ENCODE data around the gene CMC1.
"Not testable (repeated sequence)": the region's sequence is repeated elsewhere in the genome, so short reads cannot be mapped to it uniquely, and the experiment has no call there.

CMC1 gene

GRCh38 chr3:28253040-28253715 lies 11.8 kb downstream of the CMC1 start:
- DNase-seq (ENCODE audit: low read depth, low spot score): no peak
- Histone ChIP-seq H3K9me3 (ENCODE audit: low read depth, low read length) (no peaks in the 10 kb centered on the region), H3K27ac (no peak overlapping the region), H3K4me3 (no peak overlapping the region), H3K36me3 (ENCODE audit: insufficient read depth, low read length) (no peaks in the 10 kb centered on the region), H3K9ac (ENCODE audit: insufficient read length) (no peak overlapping the region)
- TF ChIP-seq EZH2 (IDR thresholded peaks at IDR 0.05) (no peak), FOXP2 (optimal IDR thresholded peaks at IDR 0.05; ENCODE audit: control extremely low read depth, extremely low read length, insufficient read depth) (no peak), POLR2AphosphoS5 (IDR thresholded peaks at IDR 0.05; ENCODE audit: borderline replicate concordance, low read depth, low read length) (no peak)

DNA sequence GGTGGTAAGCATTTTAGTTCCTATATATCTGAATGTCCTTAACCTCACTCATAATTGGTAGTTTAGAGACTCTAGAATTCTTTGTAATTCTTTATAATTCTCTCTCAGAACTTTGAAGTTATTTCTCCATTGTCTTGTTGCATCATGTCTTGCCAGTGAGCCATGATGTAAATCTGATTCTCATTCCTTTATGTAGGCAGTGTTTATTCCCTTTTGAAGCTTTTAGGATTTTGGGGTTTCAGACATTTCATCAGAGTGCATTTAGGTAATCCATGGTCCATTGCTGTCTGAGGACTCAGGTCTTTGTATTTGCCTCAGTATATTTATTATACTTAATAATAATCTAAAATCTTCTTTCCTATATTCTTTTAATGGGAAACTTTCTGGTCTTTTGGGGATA lies 20.6 kb downstream of the CMC1 start:
- Histone ChIP-seq H3K27ac (no peak overlapping the region), H3K9me3 (ENCODE audit: low read depth, low read length) (no peaks in the 10 kb centered on the region), H3K9ac (ENCODE audit: insufficient read length) (no peak overlapping the region), H3K36me3 (ENCODE audit: insufficient read depth, low read length) (no peaks in the 10 kb centered on the region), H3K4me3 (no peak overlapping the region)
- TF ChIP-seq EZH2 (IDR thresholded peaks at IDR 0.05) (no peak), POLR2AphosphoS5 (IDR thresholded peaks at IDR 0.05; ENCODE audit: borderline replicate concordance, low read depth, low read length) (no peak), FOXP2 (optimal IDR thresholded peaks at IDR 0.05; ENCODE audit: control extremely low read depth, extremely low read length, insufficient read depth) (no peak)
- DNase-seq (ENCODE audit: low read depth, low spot score): no peak

DNA sequence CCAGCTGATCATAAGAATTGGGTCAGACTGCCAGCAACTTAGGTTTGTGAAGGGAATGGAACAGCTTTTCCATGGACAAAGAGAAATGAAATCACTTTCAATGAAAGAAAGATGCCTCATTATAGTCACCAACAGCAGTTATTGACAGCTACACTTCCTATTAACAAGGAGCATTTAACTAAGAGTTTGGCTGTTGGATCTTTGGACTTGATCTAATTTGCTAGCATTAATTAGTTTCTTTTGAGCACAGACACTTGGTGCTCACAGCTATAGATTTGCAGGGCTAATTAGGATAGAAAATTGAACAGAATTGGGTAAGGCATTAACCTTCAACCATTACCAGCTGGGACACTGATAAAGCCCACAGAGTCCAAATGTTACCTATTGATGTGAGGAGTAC lies 24.2 kb downstream of the CMC1 start:
- TF ChIP-seq EZH2 (IDR thresholded peaks at IDR 0.05) (no peak), FOXP2 (optimal IDR thresholded peaks at IDR 0.05; ENCODE audit: control extremely low read depth, extremely low read length, insufficient read depth) (no peak), POLR2AphosphoS5 (IDR thresholded peaks at IDR 0.05; ENCODE audit: borderline replicate concordance, low read depth, low read length) (no peak)
- Histone ChIP-seq H3K4me3 (no peak overlapping the region), H3K27ac (no peak overlapping the region), H3K9me3 (ENCODE audit: low read depth, low read length) (no peaks in the 10 kb centered on the region), H3K36me3 (ENCODE audit: insufficient read depth, low read length) (no peaks in the 10 kb centered on the region), H3K9ac (ENCODE audit: insufficient read length) (no peak overlapping the region)
- DNase-seq (ENCODE audit: low read depth, low spot score): no peak

DNA sequence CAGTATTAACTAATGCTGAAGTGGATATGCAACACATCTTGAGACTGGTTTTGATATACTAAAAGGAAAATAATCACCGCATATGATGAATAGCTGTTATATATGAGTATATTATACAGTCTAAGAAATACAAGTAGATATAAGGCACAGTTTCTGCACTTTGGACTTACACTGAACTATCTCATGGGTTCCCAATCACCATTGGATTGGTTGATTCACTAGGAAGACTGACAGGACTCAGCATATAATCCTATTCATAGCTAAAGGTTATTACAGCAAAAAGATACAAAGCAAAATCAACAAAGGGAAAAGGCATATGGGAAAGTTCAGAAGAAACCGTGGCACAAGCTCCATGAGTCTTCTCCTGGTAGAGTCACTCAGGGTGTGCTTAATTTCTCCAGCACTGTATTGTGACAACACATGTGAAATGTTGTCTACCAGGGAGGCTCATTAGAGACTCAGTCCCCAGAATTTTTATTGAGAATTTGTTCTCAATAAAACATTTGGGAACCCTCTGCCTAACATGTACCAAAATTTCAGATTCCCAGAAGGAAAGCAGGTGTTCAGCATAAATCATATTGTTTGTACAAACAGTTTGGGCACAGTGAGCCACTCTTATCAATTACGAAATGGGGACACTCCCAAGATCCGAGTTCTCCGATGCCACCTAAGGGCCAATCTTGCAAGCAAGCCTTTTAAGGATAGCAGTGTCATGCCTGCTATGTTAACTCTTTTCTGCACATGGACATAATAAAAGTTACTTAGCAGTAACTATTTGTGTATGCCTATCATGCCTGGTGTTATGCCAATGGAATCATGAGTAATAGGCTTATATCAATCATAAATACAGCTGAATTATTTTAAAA lies 26.8 kb downstream of the CMC1 start:
- no peak overlapping the region for H3K4me3 ChIP-seq
- no peaks in the 10 kb centered on the region for H3K36me3 ChIP-seq (ENCODE audit: insufficient read depth, low read length)
- no peak overlapping the region for H3K9ac ChIP-seq (ENCODE audit: insufficient read length)
- DNase-seq (ENCODE audit: low read depth, low spot score): no peak
- H3K9me3 ChIP-seq (ENCODE audit: low read depth, low read length): no peaks in the 10 kb centered on the region
- H3K27ac ChIP-seq: no peak overlapping the region
- TF ChIP-seq POLR2AphosphoS5 (IDR thresholded peaks at IDR 0.05; ENCODE audit: borderline replicate concordance, low read depth, low read length) (no peak), EZH2 (IDR thresholded peaks at IDR 0.05) (no peak), FOXP2 (optimal IDR thresholded peaks at IDR 0.05; ENCODE audit: control extremely low read depth, extremely low read length, insufficient read depth) (no peak)

DNA sequence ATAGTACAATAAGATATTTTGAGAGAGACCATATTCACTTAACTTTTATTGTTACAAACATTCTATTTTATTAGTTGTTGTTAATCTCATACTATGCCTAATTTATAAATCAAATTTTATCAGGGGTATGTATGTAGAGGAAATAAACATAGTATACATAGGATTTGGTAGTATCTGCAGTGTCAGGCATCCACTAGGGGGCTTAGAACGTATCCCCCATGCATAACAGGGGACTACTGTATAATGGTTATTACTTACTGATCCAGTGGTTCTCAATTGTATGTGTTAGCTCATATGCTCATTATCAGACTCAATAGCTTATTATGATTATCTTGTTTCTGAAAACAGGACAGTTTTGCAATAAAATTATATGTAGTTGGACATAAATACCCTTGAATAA lies 27.6 kb downstream of the CMC1 start:
- TF ChIP-seq POLR2AphosphoS5 (IDR thresholded peaks at IDR 0.05; ENCODE audit: borderline replicate concordance, low read depth, low read length): no peak
- no peak for TF ChIP-seq FOXP2 (optimal IDR thresholded peaks at IDR 0.05; ENCODE audit: control extremely low read depth, extremely low read length, insufficient read depth)
- TF ChIP-seq EZH2 (IDR thresholded peaks at IDR 0.05): no peak
- DNase-seq (ENCODE audit: low read depth, low spot score): no peak
- Histone ChIP-seq H3K27ac (no peak overlapping the region), H3K36me3 (ENCODE audit: insufficient read depth, low read length) (no peaks in the 10 kb centered on the region), H3K9me3 (ENCODE audit: low read depth, low read length) (no peaks in the 10 kb centered on the region), H3K9ac (ENCODE audit: insufficient read length) (no peak overlapping the region), H3K4me3 (no peak overlapping the region)

GRCh38 chr3:28269884-28270283 lies 28.5 kb downstream of the CMC1 start:
- H3K36me3 ChIP-seq (ENCODE audit: insufficient read depth, low read length); H3K27ac ChIP-seq; H3K9me3 ChIP-seq (ENCODE audit: low read depth, low read length); DNase-seq (ENCODE audit: low read depth, low spot score); H3K9ac ChIP-seq (ENCODE audit: insufficient read length); H3K4me3 ChIP-seq: not testable (repeated sequence)

DNA sequence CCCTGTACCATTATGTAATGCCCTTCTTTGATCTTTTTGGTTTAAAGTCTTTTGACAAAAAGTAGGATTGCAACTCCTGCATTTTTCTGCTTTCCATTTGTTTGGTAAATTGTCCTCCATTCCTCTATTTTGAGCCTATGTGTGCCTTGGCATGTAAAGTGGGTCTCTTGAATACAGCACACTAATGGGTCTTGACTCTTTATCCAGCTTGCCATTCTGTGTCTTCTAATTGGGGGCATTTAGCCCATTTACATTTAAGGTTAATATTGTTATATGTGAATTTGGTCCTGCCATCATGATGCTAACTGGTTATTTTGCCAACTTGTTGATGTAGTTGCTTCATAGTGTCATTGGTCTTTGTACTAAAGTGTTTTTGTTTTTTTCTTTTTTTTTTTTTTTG lies 32.4 kb downstream of the CMC1 start:
- DNase-seq (ENCODE audit: low read depth, low spot score): no peak
- Histone ChIP-seq H3K36me3 (ENCODE audit: insufficient read depth, low read length) (no peaks in the 10 kb centered on the region; the same call in 1 of the 2 replicates), H3K9me3 (ENCODE audit: low read depth, low read length) (no peaks in the 10 kb centered on the region), H3K27ac (no peak overlapping the region), H3K4me3 (no peak overlapping the region), H3K9ac (ENCODE audit: insufficient read length) (no peak overlapping the region)
- TF ChIP-seq POLR2AphosphoS5 (IDR thresholded peaks at IDR 0.05; ENCODE audit: borderline replicate concordance, low read depth, low read length) (no peak), EZH2 (IDR thresholded peaks at IDR 0.05) (no peak), FOXP2 (optimal IDR thresholded peaks at IDR 0.05; ENCODE audit: control extremely low read depth, extremely low read length, insufficient read depth) (no peak)

DNA sequence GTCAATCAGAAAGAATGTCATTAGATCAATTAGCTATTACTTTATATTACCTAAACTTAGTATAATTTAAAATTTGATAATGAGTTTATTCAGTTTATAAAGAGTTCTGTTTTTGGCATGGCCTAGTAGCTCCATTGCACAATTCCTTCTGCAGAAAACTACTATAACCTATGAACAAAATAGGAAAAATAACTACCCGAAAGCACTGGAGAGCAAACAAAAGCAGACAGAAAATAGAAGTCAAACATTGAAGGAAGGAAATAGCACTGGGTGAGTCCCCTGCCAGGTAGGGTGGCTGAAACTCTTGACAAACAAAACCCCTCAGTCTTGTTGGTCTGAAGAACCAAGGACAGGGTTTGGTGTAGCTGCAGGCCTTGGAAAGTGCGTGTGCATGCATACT lies 37.5 kb downstream of the CMC1 start:
- Histone ChIP-seq H3K36me3 (ENCODE audit: insufficient read depth, low read length) (no peaks in the 10 kb centered on the region; the same call in 1 of the 2 replicates), H3K27ac (no peak overlapping the region), H3K4me3 (no peak overlapping the region), H3K9ac (ENCODE audit: insufficient read length) (no peak overlapping the region), H3K9me3 (ENCODE audit: low read depth, low read length) (no peaks in the 10 kb centered on the region)
- DNase-seq (ENCODE audit: low read depth, low spot score): no peak
- TF ChIP-seq FOXP2 (optimal IDR thresholded peaks at IDR 0.05; ENCODE audit: control extremely low read depth, extremely low read length, insufficient read depth) (no peak), EZH2 (IDR thresholded peaks at IDR 0.05) (no peak), POLR2AphosphoS5 (IDR thresholded peaks at IDR 0.05; ENCODE audit: borderline replicate concordance, low read depth, low read length) (no peak)
